ENCODE measurements around the gene SLC38A5. TPM values are rescaled to one million over a fixed set of nuclear protein-coding genes. Genes with fewer than 3 reads are reported as not detected.

SLC38A5 gene
- total and polyA plus RNA-seq, 2 donors (not counting 3 experiments of a cell fraction or from before 2014, with no cell fraction given), result 21.6 to 28.8 TPM

GRCh38 chrX:48471504-48471903, 1.4 kb upstream of the SLC38A5 start:
- no TSS peak for BruUV-seq (replicated peaks)
- FAIRE-seq (no peak), DNase-seq (ENCODE audit: low read depth, low spot score) (no peak)
- Histone ChIP-seq H3K4me2 (ENCODE audit: insufficient read depth, low read length) (no peak overlapping the region), H3K36me3 (ENCODE audit: control insufficient read depth in 2 of 2, extremely low read depth in 1 of 2, insufficient read depth in 2 of 2, low read length in 2 of 2) (no peaks in the 10 kb centered on the region), H2AFZ (ENCODE audit: low read depth, low read length) (no peak overlapping the region), H3K27me3 (ENCODE audit: control insufficient read depth in 2 of 2, insufficient read depth in 2 of 2, low read length in 2 of 2) (peaks cover 2 to 8% of the 10 kb centered on the region in 2 experiments), H3K9ac (replicated peaks; ENCODE audit: extremely low read depth, insufficient read depth, low read length) (no peak overlapping the region), H4K20me1 (replicated peaks; ENCODE audit: control insufficient read depth, extremely low read depth, insufficient read depth, low read length) (no peaks in the 10 kb centered on the region), H3K9me1 (replicated peaks; ENCODE audit: control insufficient read depth, extremely low read depth, insufficient read depth, low read length) (no peaks in the 10 kb centered on the region), H3K4me1 (ENCODE audit: control insufficient read depth, extremely low read depth, insufficient read depth, low read length) (peaks cover 2% of the 10 kb centered on the region), H3K79me2 (ENCODE audit: control insufficient read depth, insufficient read depth, low read length) (peaks cover 18% of the 10 kb centered on the region), H3K27ac (ENCODE audit: insufficient read depth, low read depth, low read length) (no peak overlapping the region), H3K4me3 (replicated peaks in 1 of 3; ENCODE audit: insufficient read depth in 1 of 3, low read depth in 1 of 3, low read length in 3 of 3) (no peak overlapping the region), H3K9me3 (replicated peaks; ENCODE audit: control insufficient read depth, insufficient read depth, low read length) (no peaks in the 10 kb centered on the region)
- ChIA-PET CTCF (interaction anchor here (0.7 kb wide), 1 partner anchor 242 kb away, joined by 3 read pairs; no protein-coding TSS in a partner anchor), POLR2A (no interaction called here)
- TF ChIP-seq, protein P1, sequence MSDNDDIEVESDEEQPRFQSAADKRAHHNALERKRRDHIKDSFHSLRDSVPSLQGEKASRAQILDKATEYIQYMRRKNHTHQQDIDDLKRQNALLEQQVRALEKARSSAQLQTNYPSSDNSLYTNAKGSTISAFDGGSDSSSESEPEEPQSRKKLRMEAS (IDR thresholded peaks at IDR 0.05; ENCODE audit: insufficient read depth, insufficient read length), result no peak
- no peak for TF ChIP-seq POLR2A (IDR thresholded peaks at IDR 0.05; ENCODE audit: low read depth, low read length)
- dilution Hi-C loops (cut with MboI; ENCODE audit: extremely low pct_ligation_motif_present, low sequenced_read_pairs), result no loop called here
- intact Hi-C loops (cut with micrococcal nuclease), result no loop called here

- Histone ChIP-seq H3K4me2 (ENCODE audit: insufficient read depth, low read length) (no peak overlapping the region), H3K79me2 (ENCODE audit: control insufficient read depth, insufficient read depth, low read length) (peaks cover 13% of the 10 kb centered on the region), H3K4me1 (ENCODE audit: control insufficient read depth, extremely low read depth, insufficient read depth, low read length) (peaks cover 2% of the 10 kb centered on the region), H3K9me3 (replicated peaks; ENCODE audit: control insufficient read depth, insufficient read depth, low read length) (no peaks in the 10 kb centered on the region), H3K9me1 (replicated peaks; ENCODE audit: control insufficient read depth, extremely low read depth, insufficient read depth, low read length) (no peaks in the 10 kb centered on the region), H3K9ac (replicated peaks; ENCODE audit: extremely low read depth, insufficient read depth, low read length) (no peak overlapping the region), H2AFZ (ENCODE audit: low read depth, low read length) (no peak overlapping the region), H3K4me3 (replicated peaks in 1 of 3; ENCODE audit: insufficient read depth in 1 of 3, low read depth in 1 of 3, low read length in 3 of 3) (no peak overlapping the region), H3K36me3 (ENCODE audit: control insufficient read depth in 2 of 2, extremely low read depth in 1 of 2, insufficient read depth in 2 of 2, low read length in 2 of 2) (no peaks in the 10 kb centered on the region), H4K20me1 (replicated peaks; ENCODE audit: control insufficient read depth, extremely low read depth, insufficient read depth, low read length) (no peaks in the 10 kb centered on the region), H3K27me3 (ENCODE audit: control insufficient read depth in 2 of 2, insufficient read depth in 2 of 2, low read length in 2 of 2) (peaks cover 2 to 8% of the 10 kb centered on the region in 2 experiments), H3K27ac (ENCODE audit: insufficient read depth, low read depth, low read length) (no peak overlapping the region)
- BruUV-seq (replicated peaks), result no TSS peak
- FAIRE-seq (no peak), DNase-seq (ENCODE audit: low read depth, low spot score) (no peak)
- CTCF ChIA-PET, result no interaction called here
- dilution Hi-C loops (cut with MboI; ENCODE audit: extremely low pct_ligation_motif_present, low sequenced_read_pairs), result no loop called here
- intact Hi-C loops (cut with micrococcal nuclease), result no loop called here
- TF ChIP-seq EZH2 (IDR thresholded peaks at IDR 0.05; ENCODE audit: borderline replicate concordance, low read depth, low read length, severe bottlenecking) (no peak), GATA2 (IDR thresholded peaks at IDR 0.05; ENCODE audit: insufficient read depth, insufficient read length, low read depth, low read length) (no peak), POLR2A (IDR thresholded peaks at IDR 0.05; ENCODE audit: low read depth, low read length) (no peak), JUN (IDR thresholded peaks at IDR 0.05; ENCODE audit: borderline replicate concordance, insufficient read depth, insufficient read length, low read depth) (no peak), MYC (IDR thresholded peaks at IDR 0.05; ENCODE audit: low read depth, low read length) (no peak), FOS (IDR thresholded peaks at IDR 0.05; ENCODE audit: borderline replicate concordance, insufficient read depth, low read length) (no peak), POLR2AphosphoS5 (IDR thresholded peaks at IDR 0.05; ENCODE audit: insufficient read depth, low read depth, low read length) (no peak)
- TF ChIP-seq, protein P1 (IDR thresholded peaks at IDR 0.05; ENCODE audit: insufficient read depth, insufficient read length), result no peak
- TF ChIP-seq, protein P2, sequence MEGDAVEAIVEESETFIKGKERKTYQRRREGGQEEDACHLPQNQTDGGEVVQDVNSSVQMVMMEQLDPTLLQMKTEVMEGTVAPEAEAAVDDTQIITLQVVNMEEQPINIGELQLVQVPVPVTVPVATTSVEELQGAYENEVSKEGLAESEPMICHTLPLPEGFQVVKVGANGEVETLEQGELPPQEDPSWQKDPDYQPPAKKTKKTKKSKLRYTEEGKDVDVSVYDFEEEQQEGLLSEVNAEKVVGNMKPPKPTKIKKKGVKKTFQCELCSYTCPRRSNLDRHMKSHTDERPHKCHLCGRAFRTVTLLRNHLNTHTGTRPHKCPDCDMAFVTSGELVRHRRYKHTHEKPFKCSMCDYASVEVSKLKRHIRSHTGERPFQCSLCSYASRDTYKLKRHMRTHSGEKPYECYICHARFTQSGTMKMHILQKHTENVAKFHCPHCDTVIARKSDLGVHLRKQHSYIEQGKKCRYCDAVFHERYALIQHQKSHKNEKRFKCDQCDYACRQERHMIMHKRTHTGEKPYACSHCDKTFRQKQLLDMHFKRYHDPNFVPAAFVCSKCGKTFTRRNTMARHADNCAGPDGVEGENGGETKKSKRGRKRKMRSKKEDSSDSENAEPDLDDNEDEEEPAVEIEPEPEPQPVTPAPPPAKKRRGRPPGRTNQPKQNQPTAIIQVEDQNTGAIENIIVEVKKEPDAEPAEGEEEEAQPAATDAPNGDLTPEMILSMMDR (IDR thresholded peaks at IDR 0.05; ENCODE audit: extremely low read depth in 1 of 2, insufficient read depth in 1 of 2, low read depth in 1 of 2, low read length in 2 of 2), result no peak
- POLR2A ChIA-PET, result no interaction called here
Measured at GRCh38 chrX:48470833-48471118, 716 bp upstream of the SLC38A5 start.
